ENCODE results near the gene COL27A1.
"Not testable (repeated sequence)": the region's sequence is repeated elsewhere in the genome, so short reads cannot be mapped to it uniquely, and the experiment has no call there.

COL27A1 gene

GRCh38 chr9:114184071-114184470 lies 28.7 kb downstream of the COL27A1 start:
- DNase-seq (ENCODE audit: low read depth) = no peak

DNA sequence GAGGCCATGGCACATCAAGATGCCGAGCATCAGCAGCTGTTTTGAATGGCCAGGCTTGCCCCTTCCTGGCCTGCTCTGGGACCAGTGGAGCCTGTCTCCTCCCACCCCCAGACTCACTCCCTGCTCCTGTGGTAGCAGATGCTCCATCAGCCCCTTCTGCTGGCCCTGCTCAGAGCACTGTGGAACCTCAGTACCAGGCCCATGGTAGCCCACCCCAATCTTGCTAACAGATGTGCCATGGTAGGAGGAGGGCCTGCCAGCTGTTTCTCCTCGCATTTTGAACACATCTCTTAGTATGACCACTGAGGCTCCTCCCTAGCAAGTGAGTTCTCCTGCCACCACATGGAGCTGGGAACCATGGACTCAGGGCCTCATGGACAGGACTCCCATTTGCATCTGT lies 29.5 kb downstream of the COL27A1 start:
- DNase-seq (ENCODE audit: low read depth) = no peak

DNA sequence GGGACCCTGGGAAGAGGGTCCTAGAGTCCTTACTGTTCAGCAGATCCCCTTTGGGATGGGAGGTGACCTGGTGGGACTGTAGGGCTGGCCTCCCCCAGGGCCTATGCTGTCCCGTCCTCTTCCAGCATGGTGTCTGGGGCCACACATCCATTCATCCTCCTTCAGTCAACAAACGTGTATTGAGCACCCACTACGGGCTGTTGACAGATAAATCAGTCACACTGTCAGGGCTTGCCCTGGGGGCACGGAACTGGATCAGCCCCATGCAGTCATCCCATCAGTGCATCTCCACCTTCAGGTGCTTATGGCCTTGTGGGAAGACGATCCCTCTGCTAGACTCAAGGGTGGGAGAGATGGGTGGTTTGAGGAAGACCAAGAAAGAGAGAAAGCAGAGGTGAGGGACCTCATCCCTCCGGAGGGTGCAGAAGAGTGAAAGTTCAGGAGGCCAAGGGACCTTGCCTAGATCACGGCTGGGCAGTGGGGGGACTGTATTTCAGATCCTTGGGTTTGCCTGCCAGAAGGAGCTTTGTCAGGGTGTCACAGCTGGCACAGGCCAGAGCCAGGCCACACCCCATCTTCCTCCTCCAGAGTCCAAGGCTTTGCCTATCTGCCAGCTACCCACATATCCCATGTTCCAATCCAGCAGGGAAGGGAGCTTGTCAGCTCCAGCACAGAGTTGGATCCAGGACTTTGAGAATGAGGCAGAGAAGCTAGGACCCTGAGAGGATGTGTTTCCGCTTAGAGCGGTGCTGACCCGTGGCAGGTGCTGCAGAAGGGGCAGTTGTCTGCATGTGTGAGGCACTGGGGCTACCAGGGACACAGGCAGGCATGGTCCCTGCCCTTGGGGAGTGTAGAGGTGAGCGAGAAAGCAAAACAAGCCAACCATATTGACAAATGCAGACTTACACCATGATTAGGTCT lies 30.5 kb downstream of the COL27A1 start:
- no peak for DNase-seq (ENCODE audit: low read depth)

- no peak for DNase-seq (ENCODE audit: low read depth)
Measured at GRCh38 chr9:114186605-114187289, 31.4 kb downstream of the COL27A1 start.

DNA sequence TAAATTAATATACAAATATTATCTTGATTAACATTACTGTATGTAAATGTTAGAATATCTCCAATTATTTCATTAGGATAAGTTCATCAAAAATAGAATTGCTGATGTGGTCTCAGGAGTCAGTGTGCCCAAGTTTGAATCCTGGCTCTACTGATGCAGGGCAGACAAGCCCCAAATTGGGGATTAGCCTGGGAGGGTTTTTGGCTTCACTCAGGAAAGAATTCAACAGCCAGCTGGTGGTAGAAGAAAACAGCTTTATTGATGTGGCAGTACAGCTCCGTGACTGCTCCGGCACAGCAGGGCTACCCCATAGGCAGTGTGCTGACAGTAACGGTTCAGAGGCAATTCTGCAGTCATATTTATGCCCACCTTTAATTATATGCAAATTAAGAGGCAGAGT lies 32.5 kb downstream of the COL27A1 start:
- no peak for DNase-seq (ENCODE audit: low read depth)

- peak; percentile 19 for DNase-seq (ENCODE audit: low read depth)
Measured at GRCh38 chr9:114189823-114190562, 34.7 kb downstream of the COL27A1 start.

- no peak for DNase-seq (ENCODE audit: low read depth)
Measured at GRCh38 chr9:114190563-114190905, 35.2 kb downstream of the COL27A1 start.

DNA sequence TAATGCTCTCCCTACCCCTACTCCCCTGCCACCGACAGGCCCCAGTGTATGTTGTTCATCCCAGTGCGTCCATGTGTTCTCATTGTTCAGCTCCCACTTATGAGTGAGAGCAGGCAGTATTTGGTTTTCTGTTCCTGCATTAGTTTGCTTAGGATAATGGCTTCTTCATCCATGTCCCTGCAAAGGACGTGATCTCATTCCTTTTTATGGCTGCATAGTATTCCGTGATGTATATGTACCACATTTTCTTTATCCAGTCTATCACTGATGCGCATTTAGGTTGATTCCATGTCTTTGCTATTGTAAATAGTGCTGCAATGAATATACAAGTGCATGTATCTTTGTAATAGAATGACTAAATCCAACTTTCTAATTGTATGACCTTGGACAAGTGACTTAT lies 36.1 kb downstream of the COL27A1 start:
- DNase-seq (ENCODE audit: low read depth) = not testable (repeated sequence)

- DNase-seq (ENCODE audit: low read depth) = no peak
Measured at GRCh38 chr9:114192539-114192938, 37.2 kb downstream of the COL27A1 start.

GRCh38 chr9:114193090-114193489 lies 37.8 kb downstream of the COL27A1 start:
- no peak for DNase-seq (ENCODE audit: low read depth)

DNA sequence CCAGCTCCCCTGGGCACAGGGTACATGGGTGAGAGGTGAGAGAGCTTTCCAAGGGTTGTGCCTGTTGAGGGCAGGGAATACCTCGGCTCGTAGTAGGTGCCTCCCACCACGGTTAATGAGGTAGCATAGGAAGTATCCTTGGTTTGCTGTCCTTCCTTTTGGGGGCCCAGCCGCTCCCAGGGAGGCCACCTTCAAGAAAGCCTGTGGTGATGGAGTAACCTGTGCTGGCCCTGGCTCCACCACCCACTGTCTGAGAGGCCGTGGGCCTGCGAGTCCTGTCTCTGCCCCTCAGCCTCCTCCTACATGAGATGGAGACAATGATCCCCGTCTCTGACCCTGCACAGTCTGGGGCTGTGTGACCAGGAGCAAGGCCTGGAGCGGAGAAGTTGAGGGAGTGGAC lies 40.8 kb downstream of the COL27A1 start:
- DNase-seq (ENCODE audit: low read depth) = no peak

DNA sequence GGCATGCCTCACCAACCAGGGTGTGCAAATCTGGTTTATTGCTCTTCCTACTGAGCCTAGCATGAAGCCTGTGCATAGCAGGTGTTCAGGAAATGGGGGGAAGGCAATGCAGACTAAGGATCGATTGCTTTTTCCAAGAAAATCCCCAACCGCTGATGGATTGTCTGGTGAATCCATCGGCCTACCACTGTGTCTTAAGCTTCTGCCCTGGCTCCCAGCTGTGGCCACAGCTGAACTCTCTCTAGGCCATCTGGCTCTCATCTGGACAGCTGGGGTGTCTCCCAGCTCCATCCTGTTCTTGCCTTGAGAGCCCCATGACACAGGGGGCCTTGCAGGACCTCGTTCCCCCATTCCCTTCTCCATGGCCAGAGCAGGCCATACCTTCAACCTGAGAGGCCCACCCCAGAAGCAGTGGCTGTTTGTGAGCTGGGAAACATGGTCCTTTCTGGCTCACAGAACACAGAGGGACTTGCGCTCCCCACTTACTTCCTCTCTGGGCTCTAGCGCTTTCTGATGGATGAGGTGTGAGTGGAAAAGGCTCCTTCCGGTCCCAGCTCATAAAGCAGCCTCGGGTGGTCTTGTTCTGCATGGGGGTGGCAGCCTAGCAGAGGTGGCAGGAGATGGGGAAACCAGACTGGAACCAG lies 41.8 kb downstream of the COL27A1 start:
- no peak for DNase-seq (ENCODE audit: low read depth)

- DNase-seq (ENCODE audit: low read depth) = no peak
Measured at GRCh38 chr9:114198249-114199040, 43.1 kb downstream of the COL27A1 start.

DNA sequence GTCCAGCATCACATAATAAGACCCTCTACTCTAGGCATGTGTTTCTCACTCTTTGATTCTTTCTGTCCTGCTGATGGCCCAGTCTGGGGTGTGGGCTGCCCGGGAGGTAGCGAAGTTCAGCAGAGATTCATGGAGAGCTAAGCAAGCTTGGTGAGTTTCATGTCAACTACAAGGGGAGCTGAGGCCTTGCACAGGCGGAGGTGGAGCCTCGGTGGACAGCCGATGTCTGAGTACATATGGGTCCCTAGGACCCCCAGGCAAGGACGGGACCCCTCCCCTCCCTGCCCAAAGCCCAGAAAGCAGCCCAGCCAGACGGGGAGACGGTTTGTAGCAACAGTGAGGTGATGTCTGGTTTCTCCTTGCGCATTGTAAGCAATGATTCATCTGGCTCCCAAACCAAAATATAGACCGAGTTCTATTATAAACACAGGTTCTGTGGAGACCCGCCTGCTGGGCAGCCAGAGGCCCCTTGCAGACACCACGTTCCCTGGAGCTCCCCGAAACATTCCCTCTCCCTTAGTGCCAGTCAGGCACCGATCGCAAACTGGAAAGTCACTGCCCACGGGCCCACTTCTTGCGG lies 45.5 kb downstream of the COL27A1 start:
- no peak for DNase-seq (ENCODE audit: low read depth)

DNA sequence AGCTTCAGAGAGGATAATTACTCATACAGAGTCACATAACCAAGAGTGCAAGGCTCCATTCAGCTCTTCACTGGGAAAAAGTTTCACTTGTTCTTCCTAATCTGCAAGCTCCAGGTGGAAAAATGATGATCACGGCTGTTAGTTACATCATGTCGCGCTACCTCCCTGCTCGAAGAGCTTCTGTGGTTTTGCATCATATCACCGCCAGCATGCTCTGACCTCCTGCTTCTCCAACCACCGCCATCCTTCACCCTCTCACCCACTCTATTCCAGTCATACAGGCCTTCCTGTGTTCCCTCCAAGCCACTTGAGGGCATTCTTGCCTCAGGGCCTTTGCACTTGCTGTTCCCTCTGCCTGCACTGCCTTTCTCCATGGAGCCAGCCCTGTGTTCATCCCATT lies 47.1 kb downstream of the COL27A1 start:
- no peak for DNase-seq (ENCODE audit: low read depth)

GRCh38 chr9:114202849-114203248 lies 47.5 kb downstream of the COL27A1 start:
- DNase-seq (ENCODE audit: low read depth) = peak; percentile 68

- no peak for DNase-seq (ENCODE audit: low read depth)
Measured at GRCh38 chr9:114203410-114204140, 48.2 kb downstream of the COL27A1 start.

- DNase-seq (ENCODE audit: low read depth) = no peak
Measured at GRCh38 chr9:114204265-114204664, 48.9 kb downstream of the COL27A1 start.

DNA sequence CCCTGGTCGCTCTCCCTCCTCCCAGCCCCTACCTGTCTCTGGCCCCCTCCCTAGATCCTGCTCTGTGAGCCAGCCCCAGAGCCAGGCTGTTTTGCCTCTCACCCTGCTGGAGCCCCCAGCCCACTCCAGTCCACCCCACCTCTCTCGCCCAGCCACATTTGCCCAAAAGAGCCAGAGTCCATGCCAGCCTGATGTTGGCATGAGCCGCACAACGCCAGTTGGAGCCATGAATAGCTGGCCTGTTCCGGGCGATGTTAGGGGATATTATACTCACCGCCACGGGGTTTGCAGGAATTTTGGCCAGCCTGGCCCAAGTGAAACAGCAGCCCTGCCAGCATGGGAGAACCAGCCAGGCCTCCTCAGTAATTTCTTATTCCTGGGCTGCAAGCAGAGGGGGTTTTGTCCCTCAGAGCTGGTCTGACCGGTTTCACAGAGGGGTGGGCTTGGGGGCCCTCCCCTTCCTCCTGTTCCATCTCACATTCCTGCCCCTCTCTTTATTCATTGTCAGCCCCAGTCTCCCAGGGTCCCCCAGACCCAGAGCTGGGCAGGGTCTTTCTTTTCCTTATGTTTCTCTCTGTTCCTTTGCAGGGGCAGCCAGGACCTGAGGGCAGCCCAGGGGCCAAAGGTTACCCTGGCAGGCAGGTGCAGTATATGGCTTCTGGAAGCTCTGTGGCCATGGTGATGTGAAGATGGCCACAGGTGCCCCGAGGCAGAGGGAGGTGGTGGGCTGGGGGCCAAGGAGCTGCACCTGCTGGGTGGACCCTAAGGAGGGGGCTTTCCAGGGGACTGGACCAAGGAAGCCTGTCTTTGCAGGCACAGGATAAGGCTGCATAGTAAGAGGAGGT lies 50.1 kb downstream of the COL27A1 start:
- DNase-seq (ENCODE audit: low read depth) = no peak
